SK-N-SH treated with all-trans-retinoic acid at 6 μM for 48 hours (cell line): ENCODE measurements around the gene PSMC2.

Experiments used
- ATAC-seq: fragments of 200-7000 bp; cut with Tn5 transposase; 3 replicates; pipeline ENCODE4 v1.9.1; 2020; ENCODE audit warnings: mild to moderate bottlenecking, moderate library complexity
- ARNTL ChIP-seq: fragments of 450-650 bp; formaldehyde crosslinking; IDR thresholded peaks from 2 replicates; pipeline ENCODE4 v1.5.0; 2020; ENCODE audit warnings: low read depth, mild to moderate bottlenecking, moderate library complexity, borderline replicate concordance
- CREB5 ChIP-seq: fragments of 250-450 bp; sonication (Bioruptor Pico); IDR thresholded peaks from 2 replicates; pipeline ENCODE4 v1.5.1; 2020; ENCODE audit warnings: low read depth, mild to moderate bottlenecking, moderate library complexity
- GLIS3 ChIP-seq: fragments of 250-450 bp; sonication (Bioruptor Pico); IDR thresholded peaks from 2 replicates; pipeline ENCODE4 v1.5.0; 2020; ENCODE audit warnings: mild to moderate bottlenecking, moderate library complexity
- OSR1 ChIP-seq: fragments of 250-450 bp; sonication (Bioruptor Pico); IDR thresholded peaks from 2 replicates; pipeline ENCODE4 v1.8.0; 2022; ENCODE audit warnings: moderate library complexity, mild to moderate bottlenecking, inconsistent platforms
- PPARA ChIP-seq: fragments of 250-450 bp; sonication (Bioruptor Pico); IDR thresholded peaks from 2 replicates; pipeline ENCODE4 v1.5.0; 2020; ENCODE audit warnings: mild to moderate bottlenecking, borderline replicate concordance
- RARB ChIP-seq: fragments of 250-450 bp; sonication (Bioruptor Pico); IDR thresholded peaks from 2 replicates; pipeline ENCODE4 v1.8.0; 2021; ENCODE audit warnings: mild to moderate bottlenecking, moderate library complexity
- SNAI2 ChIP-seq: fragments of 250-450 bp; sonication (Bioruptor Pico); IDR thresholded peaks from 2 replicates; pipeline ENCODE4 v1.5.0; 2020; ENCODE audit warnings: mild to moderate bottlenecking, moderate library complexity
- TCF4 ChIP-seq: fragments of 250-450 bp; sonication (Bioruptor Pico); IDR thresholded peaks from 2 replicates; pipeline ENCODE4 v1.8.0; 2021; ENCODE audit warnings: mild to moderate bottlenecking, moderate library complexity, borderline replicate concordance
- TOX ChIP-seq: fragments of 250-450 bp; sonication (Bioruptor Pico); IDR thresholded peaks from 2 replicates; pipeline ENCODE4 v1.8.0; 2021; ENCODE audit warnings: mild to moderate bottlenecking, moderate library complexity, borderline replicate concordance
- ZC3H10 ChIP-seq: fragments of 250-450 bp; sonication (Bioruptor Pico); IDR thresholded peaks from 2 replicates; pipeline ENCODE4 v1.5.1; 2021; ENCODE audit warnings: mild to moderate bottlenecking, moderate library complexity
- ZFP3 ChIP-seq: fragments of 250-450 bp; sonication (Bioruptor Pico); IDR thresholded peaks from 2 replicates; pipeline ENCODE4 v1.5.0; 2020; ENCODE audit warnings: mild to moderate bottlenecking, moderate library complexity
- ZNF565 ChIP-seq: fragments of 450-650 bp; formaldehyde crosslinking; conservative IDR thresholded peaks from 2 replicates; pipeline ENCODE4 v1.5.0; 2020; ENCODE audit warnings: low read depth, mild to moderate bottlenecking, moderate library complexity
- ZNF70 ChIP-seq: fragments of 450-650 bp; formaldehyde crosslinking; IDR thresholded peaks from 2 replicates; pipeline ENCODE4 v1.5.0; 2020; ENCODE audit warnings: mild to moderate bottlenecking, moderate library complexity
- ZNF8 ChIP-seq: fragments of 450-650 bp; formaldehyde crosslinking; IDR thresholded peaks from 2 replicates; pipeline ENCODE4 v1.5.0; 2020; ENCODE audit warnings: mild to moderate bottlenecking, moderate library complexity
- TF ChIP-seq, protein P1 (sequence below): fragments of 250-450 bp; sonication (Bioruptor Pico); IDR thresholded peaks from 2 replicates; pipeline ENCODE4 v1.5.1; 2021; ENCODE audit warnings: mild to moderate bottlenecking, moderate library complexity
- TF ChIP-seq, protein P2 (sequence below): fragments of 250-450 bp; sonication (Bioruptor Pico); IDR thresholded peaks from 2 replicates; pipeline ENCODE4 v1.8.0; 2020; ENCODE audit warnings: mild to moderate bottlenecking, moderate library complexity, borderline replicate concordance
- TF ChIP-seq, protein P3 (sequence below): fragments of 250-450 bp; sonication (Bioruptor Pico); IDR thresholded peaks from 2 replicates; pipeline ENCODE4 v1.5.0; 2020; ENCODE audit warnings: mild to moderate bottlenecking, moderate library complexity
- TF ChIP-seq, protein P4 (sequence below): fragments of 250-450 bp; sonication (Bioruptor Pico); IDR thresholded peaks from 2 replicates; pipeline ENCODE4 v1.8.0; 2021; ENCODE audit warnings: low read depth, mild to moderate bottlenecking, moderate library complexity, borderline replicate concordance

The PSMC2 gene

GRCh38 chr7:103349805-103350204, 2.4 kb downstream of the PSMC2 start:
- no peak for TF ChIP-seq ZNF8 (CRISPR knock-in tag)
- no peak for TF ChIP-seq CREB5
- TF ChIP-seq TOX: no peak
- TF ChIP-seq OSR1 (CRISPR knock-in tag): no peak
- no peak for TF ChIP-seq ARNTL (CRISPR knock-in tag)
- TF ChIP-seq ZC3H10 (CRISPR knock-in tag): no peak
- TF ChIP-seq ZNF70: no peak
- no peak for TF ChIP-seq PPARA (CRISPR knock-in tag)
- TF ChIP-seq ZNF565 (CRISPR knock-in tag): no peak
- TF ChIP-seq TCF4 (CRISPR knock-in tag): no peak
- no peak for ATAC-seq

- no peak for ATAC-seq
- no peak for TF ChIP-seq CREB5
- no peak for TF ChIP-seq ZNF565 (CRISPR knock-in tag)
- no peak for TF ChIP-seq TOX
- no peak for TF ChIP-seq ZNF8 (CRISPR knock-in tag)
- TF ChIP-seq PPARA (CRISPR knock-in tag): no peak
- TF ChIP-seq, protein P1, sequence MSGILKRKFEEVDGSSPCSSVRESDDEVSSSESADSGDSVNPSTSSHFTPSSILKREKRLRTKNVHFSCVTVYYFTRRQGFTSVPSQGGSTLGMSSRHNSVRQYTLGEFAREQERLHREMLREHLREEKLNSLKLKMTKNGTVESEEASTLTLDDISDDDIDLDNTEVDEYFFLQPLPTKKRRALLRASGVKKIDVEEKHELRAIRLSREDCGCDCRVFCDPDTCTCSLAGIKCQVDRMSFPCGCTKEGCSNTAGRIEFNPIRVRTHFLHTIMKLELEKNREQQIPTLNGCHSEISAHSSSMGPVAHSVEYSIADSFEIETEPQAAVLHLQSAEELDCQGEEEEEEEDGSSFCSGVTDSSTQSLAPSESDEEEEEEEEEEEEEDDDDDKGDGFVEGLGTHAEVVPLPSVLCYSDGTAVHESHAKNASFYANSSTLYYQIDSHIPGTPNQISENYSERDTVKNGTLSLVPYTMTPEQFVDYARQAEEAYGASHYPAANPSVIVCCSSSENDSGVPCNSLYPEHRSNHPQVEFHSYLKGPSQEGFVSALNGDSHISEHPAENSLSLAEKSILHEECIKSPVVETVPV (CRISPR knock-in tag): no peak
- no peak for TF ChIP-seq ARNTL (CRISPR knock-in tag)
- no peak for TF ChIP-seq SNAI2
- TF ChIP-seq, protein P2, sequence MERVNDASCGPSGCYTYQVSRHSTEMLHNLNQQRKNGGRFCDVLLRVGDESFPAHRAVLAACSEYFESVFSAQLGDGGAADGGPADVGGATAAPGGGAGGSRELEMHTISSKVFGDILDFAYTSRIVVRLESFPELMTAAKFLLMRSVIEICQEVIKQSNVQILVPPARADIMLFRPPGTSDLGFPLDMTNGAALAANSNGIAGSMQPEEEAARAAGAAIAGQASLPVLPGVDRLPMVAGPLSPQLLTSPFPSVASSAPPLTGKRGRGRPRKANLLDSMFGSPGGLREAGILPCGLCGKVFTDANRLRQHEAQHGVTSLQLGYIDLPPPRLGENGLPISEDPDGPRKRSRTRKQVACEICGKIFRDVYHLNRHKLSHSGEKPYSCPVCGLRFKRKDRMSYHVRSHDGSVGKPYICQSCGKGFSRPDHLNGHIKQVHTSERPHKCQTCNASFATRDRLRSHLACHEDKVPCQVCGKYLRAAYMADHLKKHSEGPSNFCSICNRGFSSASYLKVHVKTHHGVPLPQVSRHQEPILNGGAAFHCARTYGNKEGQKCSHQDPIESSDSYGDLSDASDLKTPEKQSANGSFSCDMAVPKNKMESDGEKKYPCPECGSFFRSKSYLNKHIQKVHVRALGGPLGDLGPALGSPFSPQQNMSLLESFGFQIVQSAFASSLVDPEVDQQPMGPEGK (CRISPR knock-in tag): no peak
- TF ChIP-seq, protein P3, sequence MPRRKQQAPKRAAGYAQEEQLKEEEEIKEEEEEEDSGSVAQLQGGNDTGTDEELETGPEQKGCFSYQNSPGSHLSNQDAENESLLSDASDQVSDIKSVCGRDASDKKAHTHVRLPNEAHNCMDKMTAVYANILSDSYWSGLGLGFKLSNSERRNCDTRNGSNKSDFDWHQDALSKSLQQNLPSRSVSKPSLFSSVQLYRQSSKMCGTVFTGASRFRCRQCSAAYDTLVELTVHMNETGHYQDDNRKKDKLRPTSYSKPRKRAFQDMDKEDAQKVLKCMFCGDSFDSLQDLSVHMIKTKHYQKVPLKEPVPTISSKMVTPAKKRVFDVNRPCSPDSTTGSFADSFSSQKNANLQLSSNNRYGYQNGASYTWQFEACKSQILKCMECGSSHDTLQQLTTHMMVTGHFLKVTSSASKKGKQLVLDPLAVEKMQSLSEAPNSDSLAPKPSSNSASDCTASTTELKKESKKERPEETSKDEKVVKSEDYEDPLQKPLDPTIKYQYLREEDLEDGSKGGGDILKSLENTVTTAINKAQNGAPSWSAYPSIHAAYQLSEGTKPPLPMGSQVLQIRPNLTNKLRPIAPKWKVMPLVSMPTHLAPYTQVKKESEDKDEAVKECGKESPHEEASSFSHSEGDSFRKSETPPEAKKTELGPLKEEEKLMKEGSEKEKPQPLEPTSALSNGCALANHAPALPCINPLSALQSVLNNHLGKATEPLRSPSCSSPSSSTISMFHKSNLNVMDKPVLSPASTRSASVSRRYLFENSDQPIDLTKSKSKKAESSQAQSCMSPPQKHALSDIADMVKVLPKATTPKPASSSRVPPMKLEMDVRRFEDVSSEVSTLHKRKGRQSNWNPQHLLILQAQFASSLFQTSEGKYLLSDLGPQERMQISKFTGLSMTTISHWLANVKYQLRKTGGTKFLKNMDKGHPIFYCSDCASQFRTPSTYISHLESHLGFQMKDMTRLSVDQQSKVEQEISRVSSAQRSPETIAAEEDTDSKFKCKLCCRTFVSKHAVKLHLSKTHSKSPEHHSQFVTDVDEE: no peak
- no peak for TF ChIP-seq RARB (CRISPR knock-in tag)
- TF ChIP-seq OSR1 (CRISPR knock-in tag): no peak
- no peak for TF ChIP-seq ZC3H10 (CRISPR knock-in tag)
- TF ChIP-seq ZNF70: no peak
- TF ChIP-seq TCF4 (CRISPR knock-in tag): no peak
- TF ChIP-seq, all 23 proteins: peak for 0
Measured at GRCh38 chr7:103369432-103369831, 22.0 kb downstream of the PSMC2 start.

DNA sequence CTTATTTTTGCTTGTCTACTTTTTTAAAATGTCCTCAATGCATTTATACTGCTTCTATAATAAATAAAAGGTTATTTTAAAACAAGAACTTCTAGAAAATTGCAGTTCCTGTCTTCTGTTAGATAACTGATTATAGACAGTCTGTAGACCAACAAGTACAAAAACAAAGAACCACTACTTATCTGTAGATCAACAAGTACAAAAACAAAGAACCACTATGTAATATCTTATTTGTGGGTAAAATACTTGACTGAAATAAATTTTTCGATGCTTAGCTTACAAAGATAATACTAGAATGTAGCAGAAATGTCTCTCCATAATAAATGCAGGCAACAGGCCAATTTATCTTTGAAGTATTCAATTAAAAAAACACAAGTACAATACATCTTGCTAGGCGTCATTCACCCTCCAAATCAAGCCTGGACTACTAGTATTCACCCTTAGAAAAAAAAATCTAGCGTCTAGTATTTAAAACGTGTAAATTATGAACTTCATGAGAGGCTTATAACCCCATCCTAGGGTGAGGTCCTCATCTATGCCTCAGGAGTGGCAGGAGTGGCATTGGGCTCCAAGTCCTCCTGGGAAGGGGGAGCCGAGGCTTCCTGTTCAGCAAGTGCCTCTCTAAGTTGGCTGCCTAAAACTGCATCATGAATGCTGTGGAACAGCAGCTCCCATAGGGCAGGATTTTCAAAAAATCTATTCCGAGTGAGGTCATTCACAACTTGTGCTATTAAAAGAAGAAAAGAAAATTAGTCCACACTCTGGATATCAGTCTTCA, 26.6 kb downstream of the PSMC2 start:
- ATAC-seq: no peak
- TF ChIP-seq ZFP3 (CRISPR knock-in tag): no peak
- TF ChIP-seq, protein P4, sequence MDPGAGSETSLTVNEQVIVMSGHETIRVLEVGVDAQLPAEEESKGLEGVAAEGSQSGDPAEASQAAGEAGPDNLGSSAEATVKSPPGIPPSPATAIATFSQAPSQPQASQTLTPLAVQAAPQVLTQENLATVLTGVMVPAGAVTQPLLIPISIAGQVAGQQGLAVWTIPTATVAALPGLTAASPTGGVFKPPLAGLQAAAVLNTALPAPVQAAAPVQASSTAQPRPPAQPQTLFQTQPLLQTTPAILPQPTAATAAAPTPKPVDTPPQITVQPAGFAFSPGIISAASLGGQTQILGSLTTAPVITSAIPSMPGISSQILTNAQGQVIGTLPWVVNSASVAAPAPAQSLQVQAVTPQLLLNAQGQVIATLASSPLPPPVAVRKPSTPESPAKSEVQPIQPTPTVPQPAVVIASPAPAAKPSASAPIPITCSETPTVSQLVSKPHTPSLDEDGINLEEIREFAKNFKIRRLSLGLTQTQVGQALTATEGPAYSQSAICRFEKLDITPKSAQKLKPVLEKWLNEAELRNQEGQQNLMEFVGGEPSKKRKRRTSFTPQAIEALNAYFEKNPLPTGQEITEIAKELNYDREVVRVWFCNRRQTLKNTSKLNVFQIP (CRISPR knock-in tag): no peak
- TF ChIP-seq, protein P1 (CRISPR knock-in tag): no peak
- TF ChIP-seq PPARA (CRISPR knock-in tag): no peak
- TF ChIP-seq, protein P2 (CRISPR knock-in tag): no peak
- no peak for TF ChIP-seq ZNF70
- no peak for TF ChIP-seq ZNF8 (CRISPR knock-in tag)
- TF ChIP-seq RARB (CRISPR knock-in tag): no peak
- TF ChIP-seq GLIS3: no peak
- no peak for TF ChIP-seq CREB5
